OCI-LY3 (cell line): ENCODE results near the gene CDC5L.

ENCODE experiments used
- H2AFZ ChIP-seq: fragments of 200-600, 300-600 bp; shearing (Covaris generic); 2 replicates; pipeline ENCODE4 v1.6.0; 2014; ENCODE audit warnings: antibody characterized with exemption, low read depth, low read length
- H3K27ac ChIP-seq: fragments of 200-600, 300-600 bp; sonication (generic); 2 replicates; pipeline ENCODE4 v1.5.1; 2014; ENCODE audit warnings: mild to moderate bottlenecking, low read length, moderate library complexity, mixed read lengths
- H3K27me3 ChIP-seq: fragments of 200-600, 300-600 bp; sonication (generic); 2 replicates; pipeline ENCODE4 v1.6.1; 2014; ENCODE audit warnings: low read depth, low read length, mixed read lengths
- H3K36me3 ChIP-seq: fragments of 200-600, 300-600 bp; sonication (generic); replicated peaks from 2 replicates; pipeline ENCODE3; 2014; ENCODE audit warnings: low read depth, low read length, mixed read lengths
- H3K4me1 ChIP-seq: fragments of 300-600, 200-600 bp; sonication (generic); 2 replicates; pipeline ENCODE4 v1.6.1; 2014; ENCODE audit warnings: low read length, mixed read lengths
- H3K4me2 ChIP-seq: fragments of 200-600, 300-600 bp; sonication (generic); 2 replicates; pipeline ENCODE4 v1.6.1; 2014; ENCODE audit warnings: low read length, mixed read lengths
- H3K4me3 ChIP-seq: fragments of 300-600, 200-600 bp; sonication (generic); 2 replicates; pipeline ENCODE4 v1.5.1; 2014; ENCODE audit warnings: antibody characterized with exemption, mild to moderate bottlenecking, low read length, moderate library complexity
- H3K79me2 ChIP-seq: fragments of 300-600, 200-600 bp; shearing (Covaris generic); 2 replicates; pipeline ENCODE4 v1.6.1; 2014; ENCODE audit warnings: mild to moderate bottlenecking, low read length, mixed read lengths
- H3K9ac ChIP-seq: fragments of 300-600, 200-600 bp; shearing (Covaris generic); 2 replicates; pipeline ENCODE4 v1.6.0; 2014; ENCODE audit warnings: mild to moderate bottlenecking, low read length, moderate library complexity
- H3K9me3 ChIP-seq: fragments of 200-600, 300-600 bp; shearing (Covaris generic); 2 replicates; pipeline ENCODE4 v1.6.1; 2014; ENCODE audit warnings: low read length, mixed read lengths; ENCODE audit not compliant: insufficient read depth
- H4K20me1 ChIP-seq: fragments of 200-600, 300-600 bp; sonication (generic); 2 replicates; pipeline ENCODE4 v1.6.1; 2016; ENCODE audit warnings: low read length, mixed read lengths; ENCODE audit not compliant: insufficient read depth
- EZH2phosphoT487 ChIP-seq: fragments of 200-600 bp; shearing (Covaris generic); IDR thresholded peaks from 2 replicates; pipeline ENCODE4 v1.6.1; 2018; ENCODE audit warnings: antibody characterized with exemption, mixed run types, low read depth
- TF ChIP-seq, protein P1 (sequence below): fragments of 200-600, 300-600 bp; sonication (generic); IDR thresholded peaks from 2 replicates; pipeline ENCODE4 v1.5.1; 2014; ENCODE audit warnings: antibody characterized with exemption, low read length, low read depth

Gene CDC5L

DNA sequence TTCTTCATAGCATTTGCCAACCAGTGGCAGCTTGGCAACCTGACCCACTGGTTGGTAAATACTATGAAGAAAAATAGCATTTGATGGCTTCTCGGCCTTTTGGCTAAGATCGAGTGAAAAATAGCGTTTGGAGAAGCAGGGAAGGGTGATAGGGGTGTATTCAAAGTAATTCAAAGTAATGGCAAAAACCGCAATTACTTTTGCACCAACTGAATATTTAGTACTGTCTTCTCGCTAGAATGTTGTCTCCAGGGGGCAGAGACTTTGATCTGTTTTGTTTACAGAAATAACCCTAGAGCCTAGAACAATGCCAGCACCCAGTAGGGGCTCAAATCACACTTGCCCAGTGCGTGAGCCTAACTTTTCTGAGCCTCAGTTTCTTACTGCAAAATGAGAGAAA lies 106.1 kb downstream of the CDC5L start:
- H3K36me3 ChIP-seq, result no peaks in the 10 kb centered on the region
- H3K79me2 ChIP-seq, result no peaks in the 10 kb centered on the region
- H3K4me1 ChIP-seq, result no peaks in the 10 kb centered on the region
- peaks cover 10% of the 10 kb centered on the region; the same call in 1 of the 2 replicates for H3K27me3 ChIP-seq
- no peaks in the 10 kb centered on the region for H3K9me3 ChIP-seq
- TF ChIP-seq, protein P1, sequence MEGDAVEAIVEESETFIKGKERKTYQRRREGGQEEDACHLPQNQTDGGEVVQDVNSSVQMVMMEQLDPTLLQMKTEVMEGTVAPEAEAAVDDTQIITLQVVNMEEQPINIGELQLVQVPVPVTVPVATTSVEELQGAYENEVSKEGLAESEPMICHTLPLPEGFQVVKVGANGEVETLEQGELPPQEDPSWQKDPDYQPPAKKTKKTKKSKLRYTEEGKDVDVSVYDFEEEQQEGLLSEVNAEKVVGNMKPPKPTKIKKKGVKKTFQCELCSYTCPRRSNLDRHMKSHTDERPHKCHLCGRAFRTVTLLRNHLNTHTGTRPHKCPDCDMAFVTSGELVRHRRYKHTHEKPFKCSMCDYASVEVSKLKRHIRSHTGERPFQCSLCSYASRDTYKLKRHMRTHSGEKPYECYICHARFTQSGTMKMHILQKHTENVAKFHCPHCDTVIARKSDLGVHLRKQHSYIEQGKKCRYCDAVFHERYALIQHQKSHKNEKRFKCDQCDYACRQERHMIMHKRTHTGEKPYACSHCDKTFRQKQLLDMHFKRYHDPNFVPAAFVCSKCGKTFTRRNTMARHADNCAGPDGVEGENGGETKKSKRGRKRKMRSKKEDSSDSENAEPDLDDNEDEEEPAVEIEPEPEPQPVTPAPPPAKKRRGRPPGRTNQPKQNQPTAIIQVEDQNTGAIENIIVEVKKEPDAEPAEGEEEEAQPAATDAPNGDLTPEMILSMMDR, result no peak
- TF ChIP-seq EZH2phosphoT487, result no peak
- no peak overlapping the region for H3K4me3 ChIP-seq
- H3K27ac ChIP-seq, result no peak overlapping the region
- H3K9ac ChIP-seq, result no peak overlapping the region
- no peak overlapping the region for H3K4me2 ChIP-seq
- H2AFZ ChIP-seq, result no peak overlapping the region
- H4K20me1 ChIP-seq, result no peaks in the 10 kb centered on the region

DNA sequence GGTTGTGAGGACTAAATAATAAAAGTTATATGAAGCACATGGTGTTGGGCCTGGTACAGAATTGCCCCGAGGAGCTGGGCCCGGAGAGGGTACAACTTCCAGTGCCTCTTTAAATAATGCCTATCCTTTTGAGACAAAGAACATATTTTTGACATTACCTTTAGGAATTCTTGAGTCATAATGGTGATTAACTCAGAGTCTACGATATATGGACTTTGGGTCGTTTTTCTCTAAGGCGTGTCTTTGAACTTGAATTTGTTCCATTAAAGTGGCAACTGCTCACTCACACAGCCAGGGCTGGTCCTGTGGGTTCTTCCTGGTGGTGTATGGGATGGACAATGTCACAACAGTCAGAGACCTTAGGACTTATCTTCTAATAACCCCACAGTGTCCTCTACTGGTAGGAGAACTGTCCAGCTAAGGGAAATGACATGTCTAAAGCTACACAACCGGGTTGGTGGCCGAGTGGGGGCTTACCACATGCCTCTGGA lies 106.5 kb downstream of the CDC5L start:
- Histone ChIP-seq H3K9ac (no peak overlapping the region), H3K9me3 (no peaks in the 10 kb centered on the region), H3K4me1 (no peaks in the 10 kb centered on the region), H3K4me2 (no peak overlapping the region), H4K20me1 (no peaks in the 10 kb centered on the region), H3K79me2 (no peaks in the 10 kb centered on the region), H2AFZ (no peak overlapping the region), H3K27ac (no peak overlapping the region), H3K27me3 (peaks cover 8% of the 10 kb centered on the region; the same call in 1 of the 2 replicates), H3K4me3 (no peak overlapping the region), H3K36me3 (no peaks in the 10 kb centered on the region)
- TF ChIP-seq EZH2phosphoT487, result no peak
- TF ChIP-seq, protein P1, result peak; percentile 17; the same call in 1 of the 2 replicates

DNA sequence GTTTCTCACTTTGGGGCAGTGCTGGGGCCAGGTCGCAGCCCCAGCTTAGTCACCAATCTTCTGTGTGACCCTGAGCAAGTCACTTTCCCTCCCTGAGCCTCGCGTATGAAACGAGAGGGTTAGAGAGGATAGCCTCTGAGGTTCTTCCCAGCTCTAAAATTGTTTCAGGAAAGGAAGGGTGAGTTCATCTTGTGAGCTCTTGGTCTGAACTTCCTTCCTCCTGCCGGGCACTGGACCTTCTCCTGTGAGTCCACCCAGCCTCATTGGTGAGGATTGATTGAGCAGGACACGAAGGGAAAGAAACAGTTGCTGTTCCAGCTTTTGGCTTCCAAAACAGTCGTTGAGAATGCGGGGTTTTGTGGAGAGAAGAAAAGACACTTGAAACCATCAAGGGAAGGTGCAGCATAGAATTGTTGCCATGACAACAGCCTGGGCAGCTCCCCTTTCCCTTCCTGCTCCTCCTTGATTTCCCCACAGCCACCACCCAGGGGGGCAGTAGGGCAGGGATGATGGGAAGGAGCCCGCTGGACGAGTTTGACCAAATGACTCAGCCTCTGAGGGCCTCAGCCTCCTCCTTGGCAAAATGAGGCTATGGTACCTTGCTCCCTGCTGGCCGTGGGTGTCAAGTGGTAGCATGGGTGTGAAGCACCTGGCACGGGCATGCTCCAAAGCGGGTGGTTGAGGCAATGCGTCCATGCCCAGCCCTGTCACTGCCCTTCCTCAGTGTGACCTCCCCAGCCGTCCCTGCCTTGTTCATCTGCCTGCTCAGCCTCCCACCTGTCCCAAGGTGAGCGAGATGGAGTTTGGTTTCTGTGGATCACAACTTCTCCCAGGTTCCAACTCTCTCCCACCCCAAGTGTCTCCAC lies 107.8 kb downstream of the CDC5L start:
- Histone ChIP-seq H3K9me3 (no peaks in the 10 kb centered on the region), H3K4me2 (no peak overlapping the region), H3K36me3 (no peaks in the 10 kb centered on the region), H3K27me3 (peaks cover 8% of the 10 kb centered on the region; the same call in 1 of the 2 replicates), H3K4me1 (no peaks in the 10 kb centered on the region), H3K27ac (no peak overlapping the region), H3K9ac (no peak overlapping the region), H3K4me3 (no peak overlapping the region), H3K79me2 (no peaks in the 10 kb centered on the region), H2AFZ (no peak overlapping the region), H4K20me1 (no peaks in the 10 kb centered on the region)
- no peak for TF ChIP-seq EZH2phosphoT487
- TF ChIP-seq, protein P1, result no peak

DNA sequence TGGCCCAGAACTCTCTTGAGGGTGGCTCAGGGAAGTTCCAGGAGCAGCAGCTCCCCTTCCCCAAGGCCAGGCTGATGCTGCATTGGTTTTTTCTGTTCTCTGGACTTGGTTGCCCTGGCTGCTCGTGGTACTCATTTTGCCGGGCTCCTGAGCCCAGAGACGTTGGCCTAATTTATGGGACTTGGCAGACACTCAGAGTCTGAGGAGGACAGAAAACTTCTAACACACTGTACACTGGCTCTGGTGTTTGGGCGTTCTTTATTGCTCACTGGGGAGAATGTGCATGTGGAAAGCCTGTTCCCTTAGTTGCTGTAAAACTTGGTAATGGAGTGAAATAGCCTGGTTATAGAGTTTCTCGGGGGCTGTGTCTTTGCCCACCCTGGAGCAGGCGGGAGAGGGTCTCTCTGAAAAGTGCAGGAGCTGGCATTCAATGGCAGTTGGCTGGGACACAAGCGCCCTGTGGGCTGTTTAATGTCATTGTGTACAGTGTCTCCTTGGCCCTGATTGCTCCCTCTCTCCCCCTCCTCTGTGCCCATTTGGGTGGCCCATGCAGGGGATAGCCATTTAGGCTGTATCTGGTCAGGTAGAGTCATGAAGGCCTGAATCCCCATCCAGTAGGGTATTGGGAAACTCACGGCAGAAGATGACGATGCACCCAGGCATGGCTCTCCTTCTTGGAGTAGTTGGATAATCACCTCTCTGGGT lies 109.3 kb downstream of the CDC5L start:
- Histone ChIP-seq H3K27ac (no peak overlapping the region), H3K4me3 (no peak overlapping the region), H3K9ac (no peak overlapping the region), H3K9me3 (no peaks in the 10 kb centered on the region), H4K20me1 (no peaks in the 10 kb centered on the region), H3K4me2 (no peak overlapping the region), H3K27me3 (peaks cover 18% of the 10 kb centered on the region; the same call in 1 of the 2 replicates), H3K4me1 (no peaks in the 10 kb centered on the region), H3K36me3 (no peaks in the 10 kb centered on the region), H3K79me2 (no peaks in the 10 kb centered on the region), H2AFZ (no peak overlapping the region)
- no peak for TF ChIP-seq EZH2phosphoT487
- TF ChIP-seq, protein P1, result no peak
